GM06990 (cell line): ENCODE measurements around the gene DNAJC5G.

Experiments used
- DNase-seq: peaks from one replicate; pipeline ENCODE4 v3.0.0-alpha.2; 2011; ENCODE audit not compliant: insufficient read length; ENCODE audit errors: extremely low read depth
- H3K27me3 ChIP-seq: replicated peaks from 2 replicates; pipeline ENCODE4 v1.6.0; 2011; ENCODE audit warnings: low read length; ENCODE audit not compliant: control insufficient read depth, insufficient read depth
- H3K36me3 ChIP-seq: 2 replicates; pipeline ENCODE4 v1.5.1; 2011; ENCODE audit warnings: low read length; ENCODE audit not compliant: control insufficient read depth, insufficient read depth
- H3K4me3 ChIP-seq: replicated peaks from 2 replicates; pipeline ENCODE4 v1.5.1; 2011; ENCODE audit warnings: low read depth, mild to moderate bottlenecking, control low read depth, low read length
- CTCF ChIP-seq: IDR thresholded peaks from 2 replicates; pipeline ENCODE4 v1.5.1; 2011; ENCODE audit warnings: low read length, control low read depth, mild to moderate bottlenecking, inconsistent platforms; ENCODE audit not compliant: insufficient read depth, poor library complexity, severe bottlenecking

DNAJC5G gene

GRCh38 chr2:27323596-27324285 is 48.5 kb downstream of the DNAJC5G start:
- DNase-seq: no peak
- Histone ChIP-seq H3K4me3 (peak overlapping the region; percentile 86), H3K27me3 (no peaks in the 10 kb centered on the region), H3K36me3 (peaks cover 15% of the 10 kb centered on the region)
- TF ChIP-seq CTCF: no peak

- TF ChIP-seq CTCF: no peak
- H3K4me3 ChIP-seq: no peak overlapping the region
- no peak for DNase-seq
- H3K27me3 ChIP-seq: no peaks in the 10 kb centered on the region
- peaks cover 19% of the 10 kb centered on the region for H3K36me3 ChIP-seq
Measured at GRCh38 chr2:27324720-27325119, 49.5 kb downstream of the DNAJC5G start.
